GF-D8 (cell line): Measurements from ENCODE around the gene OR6C76.
"Not testable (repeated sequence)": the region's sequence is repeated elsewhere in the genome, so short reads cannot be mapped to it uniquely, and the experiment has no call there.

Experiments
- DNase-seq: peaks from one replicate; lab custom pipeline; 2025; lab: John Stamatoyannopoulos, UW

Gene OR6C76

GRCh38 chr12:55425954-55426353, at the start of gene OR6C76:
Gene OR6C76 (plus strand): TSS chr12:55426254. CDS start chr12:55426254, 0 bp downstream.
- no peak for DNase-seq

- DNase-seq: no peak
These were observed 40.2 kb upstream of the OR6C76 start for GRCh38 chr12:55385891-55386290.

- no peak for DNase-seq
These were observed 33.8 kb upstream of the OR6C76 start for GRCh38 chr12:55392032-55392795.

GRCh38 chr12:55396326-55396725, 29.7 kb upstream of the OR6C76 start:
- DNase-seq: no peak

GRCh38 chr12:55400229-55400628, 25.8 kb upstream of the OR6C76 start, which contains the start of gene OR6C65:
Gene OR6C65 (plus strand): TSS chr12:55400529. CDS start chr12:55400529, 0 bp downstream.
- no peak for DNase-seq

- DNase-seq: no peak
These were observed 18.2 kb upstream of the OR6C76 start for GRCh38 chr12:55407866-55408265.

- not testable (repeated sequence) for DNase-seq
These were observed 16.9 kb upstream of the OR6C76 start for GRCh38 chr12:55409133-55409532.

GRCh38 chr12:55412138-55412537, 13.9 kb upstream of the OR6C76 start:
- DNase-seq: not testable (repeated sequence)

- not testable (repeated sequence) for DNase-seq
These were observed 12.3 kb upstream of the OR6C76 start for GRCh38 chr12:55413498-55414388.

- DNase-seq: not testable (repeated sequence)
These were observed 11.6 kb upstream of the OR6C76 start for GRCh38 chr12:55414396-55414823.

- DNase-seq: not testable (repeated sequence)
These were observed 11.2 kb upstream of the OR6C76 start for GRCh38 chr12:55414889-55415288.

- DNase-seq: no peak
These were observed 9.1 kb upstream of the OR6C76 start for GRCh38 chr12:55416961-55417360.

- DNase-seq: no peak
These were observed 5.6 kb upstream of the OR6C76 start for GRCh38 chr12:55420307-55420962.

- DNase-seq: no peak
These were observed 2.5 kb downstream of the OR6C76 start for GRCh38 chr12:55428331-55429243.

- not testable (repeated sequence) for DNase-seq
These were observed 15.2 kb downstream of the OR6C76 start for GRCh38 chr12:55441233-55441632.

GRCh38 chr12:55443776-55444175, 17.7 kb downstream of the OR6C76 start, which contains the start of gene OR6C2:
Gene OR6C2 (plus strand): TSS chr12:55444076. CDS start chr12:55452214, 8,138 bp downstream.
- no peak for DNase-seq

GRCh38 chr12:55445357-55445756, 19.3 kb downstream of the OR6C76 start:
- no peak for DNase-seq

- DNase-seq: no peak
These were observed 20.3 kb downstream of the OR6C76 start for GRCh38 chr12:55446326-55446725.

- DNase-seq: no peak
These were observed 22.8 kb downstream of the OR6C76 start for GRCh38 chr12:55448825-55449224.

- not testable (repeated sequence) for DNase-seq
These were observed 38.9 kb downstream of the OR6C76 start for GRCh38 chr12:55464926-55465325.

GRCh38 chr12:55467836-55468235, 41.8 kb downstream of the OR6C76 start:
- DNase-seq: no peak
